ENCODE results near the gene SCD5.

Gene SCD5

GRCh38 chr4:82758701-82759685 is 39.6 kb downstream of the SCD5 start:
- DNase-seq, result no peak

GRCh38 chr4:82756061-82756460 is 42.5 kb downstream of the SCD5 start:
- DNase-seq, result no peak

- DNase-seq, result no peak
Observed at GRCh38 chr4:82755650-82756049, 42.9 kb downstream of the SCD5 start.

- DNase-seq, result no peak
Observed at GRCh38 chr4:82754513-82755165, 44.0 kb downstream of the SCD5 start.

GRCh38 chr4:82753725-82754410 is 44.7 kb downstream of the SCD5 start:
- no peak for DNase-seq

GRCh38 chr4:82753238-82753637 is 45.4 kb downstream of the SCD5 start:
- DNase-seq, result no peak

GRCh38 chr4:82748810-82749470 is 49.7 kb downstream of the SCD5 start:
- no peak for DNase-seq

GRCh38 chr4:82747686-82748575 is 50.7 kb downstream of the SCD5 start:
- no peak for DNase-seq

- no peak for DNase-seq
Observed at GRCh38 chr4:82746705-82747574, 51.7 kb downstream of the SCD5 start.

GRCh38 chr4:82745173-82745842 is 53.3 kb downstream of the SCD5 start:
- no peak for DNase-seq

GRCh38 chr4:82744284-82744968 is 54.2 kb downstream of the SCD5 start:
- DNase-seq, result no peak

- no peak for DNase-seq
Observed at GRCh38 chr4:82741188-82741587, 57.4 kb downstream of the SCD5 start.

- DNase-seq, result peak; percentile 5
Observed at GRCh38 chr4:82739287-82740190, 59.1 kb downstream of the SCD5 start.

GRCh38 chr4:82737354-82737753 is 61.2 kb downstream of the SCD5 start:
- no peak for DNase-seq

- no peak for DNase-seq
Observed at GRCh38 chr4:82733636-82734035, 65.0 kb downstream of the SCD5 start.

GRCh38 chr4:82728301-82728700 is 70.3 kb downstream of the SCD5 start:
- no peak for DNase-seq

GRCh38 chr4:82726596-82726995 is 72.0 kb downstream of the SCD5 start:
- DNase-seq, result no peak

- DNase-seq, result no peak
Observed at GRCh38 chr4:82721819-82722423, 76.7 kb downstream of the SCD5 start.

Data from NK-92 treated with Interleukin-12 subunit alpha and Interleukin-12 subunit beta, amount 100 ng/mL, for 24 hours (cell line).